GOT3 (cell line): Measurements from ENCODE around the gene FHOD3.

Experiments
- DNase-seq: peaks from one replicate; lab custom pipeline; 2025; ENCODE audit warnings: mixed read lengths; lab: John Stamatoyannopoulos, UW

Gene FHOD3

GRCh38 chr18:36322734-36323133 is 25.2 kb downstream of the FHOD3 start:
- DNase-seq = no peak

- DNase-seq = no peak
Measured at GRCh38 chr18:36323421-36323820, 25.9 kb downstream of the FHOD3 start.

GRCh38 chr18:36325846-36326245 is 28.3 kb downstream of the FHOD3 start:
- DNase-seq = no peak

GRCh38 chr18:36326771-36327170 is 29.3 kb downstream of the FHOD3 start:
- no peak for DNase-seq

- no peak for DNase-seq
Measured at GRCh38 chr18:36327352-36328316, 30.1 kb downstream of the FHOD3 start.

DNA sequence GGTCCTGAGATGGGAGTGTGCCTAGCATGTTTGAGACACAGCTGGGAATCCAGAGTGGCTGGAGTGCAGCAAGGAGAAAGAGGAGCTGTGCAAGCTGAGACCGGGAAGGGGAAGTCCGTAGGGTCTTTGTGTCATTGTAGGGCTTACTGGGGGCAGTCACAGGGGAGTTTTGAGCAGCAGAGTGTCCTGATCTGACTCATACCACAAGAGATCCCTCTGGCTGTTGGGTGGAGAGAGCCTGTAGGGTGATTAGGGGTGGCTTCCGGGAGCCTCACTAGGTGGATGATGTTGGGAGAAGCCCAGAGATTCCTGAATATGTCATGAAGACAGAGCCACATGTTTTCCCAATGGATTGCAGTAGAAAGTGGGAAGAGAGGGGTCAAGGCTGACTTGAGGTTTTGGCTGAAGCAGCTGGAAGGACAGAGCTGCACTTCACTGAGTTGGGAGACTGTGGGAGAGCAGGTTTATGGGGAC is 30.9 kb downstream of the FHOD3 start:
- DNase-seq = no peak

GRCh38 chr18:36328916-36329315 is 31.4 kb downstream of the FHOD3 start:
- no peak for DNase-seq

DNA sequence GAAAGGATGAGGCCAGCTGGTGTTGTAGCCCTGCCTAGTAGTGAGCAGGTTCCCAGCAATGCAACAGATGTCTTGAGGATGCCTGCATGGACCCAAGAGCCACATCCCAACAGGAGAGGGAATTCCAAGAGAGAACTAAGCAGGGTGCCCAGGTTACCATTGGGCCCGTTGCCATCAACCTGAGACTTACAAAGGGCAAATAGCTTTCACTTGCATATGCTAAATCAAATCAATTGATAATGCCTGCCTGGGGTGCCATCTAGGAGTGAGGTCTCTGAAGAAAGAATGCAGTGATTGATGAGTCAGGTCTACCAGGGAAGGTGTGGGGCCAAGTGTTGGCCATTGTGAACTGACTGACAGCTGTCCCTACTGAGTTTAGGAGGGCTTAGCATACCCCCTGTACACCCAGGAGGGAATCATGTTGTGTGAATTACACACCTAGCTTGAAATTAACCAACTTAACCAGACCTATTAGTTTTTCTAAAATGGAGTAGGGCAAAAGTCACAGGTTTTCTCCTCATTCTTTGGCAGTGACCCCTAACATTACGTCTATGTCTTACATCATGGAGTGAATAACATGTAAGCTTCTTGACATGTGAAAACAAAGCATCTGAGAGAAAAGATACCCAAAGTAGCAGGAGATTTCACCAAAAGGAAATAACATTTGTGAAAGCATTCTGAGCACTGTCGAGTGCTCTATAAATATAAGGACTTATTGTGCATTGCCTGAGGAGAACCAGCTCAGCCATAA is 32.3 kb downstream of the FHOD3 start:
- DNase-seq = no peak

DNA sequence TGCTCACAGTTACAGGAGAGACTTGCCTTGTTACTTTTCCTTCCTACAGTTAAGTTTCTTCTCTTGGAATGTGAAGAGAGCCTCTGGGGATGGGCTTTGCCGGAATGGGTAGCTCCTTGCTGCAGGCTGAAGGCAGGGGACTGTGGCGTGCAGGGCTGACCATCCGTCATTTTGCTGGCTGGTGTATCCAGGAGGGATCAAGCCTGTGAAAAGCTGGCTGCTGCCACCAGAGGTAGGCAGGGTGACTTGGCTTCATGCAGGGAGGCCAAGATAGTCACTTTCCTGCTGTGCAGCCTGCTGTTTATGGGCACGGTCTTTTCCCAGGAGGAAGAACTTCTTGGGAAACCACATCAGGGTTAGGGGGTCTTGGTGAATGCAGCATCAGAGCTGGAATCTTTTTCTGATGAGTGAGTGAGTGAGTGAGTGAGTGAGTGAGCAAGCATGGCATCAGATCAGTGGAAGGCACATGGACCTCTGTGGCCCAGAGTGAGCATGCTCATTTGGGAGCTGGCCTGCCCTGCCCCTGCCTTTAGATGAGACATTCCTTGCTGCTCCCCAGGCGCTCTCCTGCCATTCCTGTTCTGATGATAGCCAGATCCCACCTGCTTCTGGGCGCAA is 33.0 kb downstream of the FHOD3 start:
- no peak for DNase-seq

DNA sequence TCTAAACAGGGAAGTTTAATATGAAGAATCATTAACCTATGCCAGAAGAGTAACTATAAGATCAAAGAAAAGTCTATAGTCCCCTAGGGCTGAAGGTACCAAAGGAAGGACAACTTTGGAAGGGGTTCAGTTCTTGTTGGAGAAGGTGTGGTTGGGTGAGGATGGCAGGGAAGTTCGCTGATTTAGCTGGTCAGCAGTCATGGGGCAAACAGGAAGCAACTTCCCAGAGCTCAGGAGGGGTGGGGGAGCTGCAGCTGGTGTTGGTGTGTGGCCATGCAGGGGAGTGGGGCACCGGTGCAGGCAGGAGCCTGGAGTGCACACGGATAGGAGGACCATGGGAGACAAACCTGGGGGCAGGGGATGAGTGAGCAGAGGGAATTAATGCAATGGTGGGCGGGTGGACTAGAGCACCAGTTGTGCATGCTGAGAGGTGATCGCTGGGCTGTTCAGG is 34.0 kb downstream of the FHOD3 start:
- no peak for DNase-seq

DNA sequence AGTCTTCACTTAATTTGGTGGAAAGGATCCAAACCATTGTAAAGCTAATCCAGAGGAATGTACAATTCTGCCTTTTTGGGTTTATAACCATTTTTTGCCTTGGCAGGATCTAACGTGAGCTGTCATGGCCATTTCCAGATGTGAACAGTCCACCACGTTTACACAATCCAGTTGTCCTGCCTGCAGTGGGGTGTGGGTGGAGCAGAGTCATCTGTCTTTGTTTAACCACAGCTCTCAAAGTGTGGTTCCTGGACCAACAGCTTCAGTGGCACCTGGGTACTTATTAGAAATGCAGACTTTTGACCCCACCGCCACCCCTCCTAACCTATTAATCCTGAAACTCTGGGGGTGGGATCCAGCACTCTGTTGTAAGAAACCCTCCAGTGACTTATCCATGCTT is 35.9 kb downstream of the FHOD3 start:
- no peak for DNase-seq

DNA sequence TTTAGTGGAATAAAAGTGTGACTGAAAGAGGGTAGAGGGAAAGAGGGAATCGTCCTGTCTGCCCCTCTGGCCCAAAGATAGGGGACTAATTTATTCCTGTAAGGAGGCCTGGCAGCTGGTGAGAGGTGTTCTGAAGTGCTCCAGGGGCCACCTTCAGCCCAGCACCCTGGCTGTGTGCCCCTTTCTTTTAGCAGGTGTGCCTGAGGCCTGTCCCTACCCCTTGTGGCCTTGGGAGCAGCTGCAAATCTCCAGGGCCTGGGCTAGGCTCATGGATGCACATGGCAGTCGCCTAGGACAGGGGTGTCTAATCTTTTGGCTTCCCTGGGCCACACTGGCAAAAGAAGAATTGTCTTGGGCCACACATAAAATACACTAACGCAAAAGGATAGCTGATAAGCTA is 37.3 kb downstream of the FHOD3 start:
- no peak for DNase-seq

DNA sequence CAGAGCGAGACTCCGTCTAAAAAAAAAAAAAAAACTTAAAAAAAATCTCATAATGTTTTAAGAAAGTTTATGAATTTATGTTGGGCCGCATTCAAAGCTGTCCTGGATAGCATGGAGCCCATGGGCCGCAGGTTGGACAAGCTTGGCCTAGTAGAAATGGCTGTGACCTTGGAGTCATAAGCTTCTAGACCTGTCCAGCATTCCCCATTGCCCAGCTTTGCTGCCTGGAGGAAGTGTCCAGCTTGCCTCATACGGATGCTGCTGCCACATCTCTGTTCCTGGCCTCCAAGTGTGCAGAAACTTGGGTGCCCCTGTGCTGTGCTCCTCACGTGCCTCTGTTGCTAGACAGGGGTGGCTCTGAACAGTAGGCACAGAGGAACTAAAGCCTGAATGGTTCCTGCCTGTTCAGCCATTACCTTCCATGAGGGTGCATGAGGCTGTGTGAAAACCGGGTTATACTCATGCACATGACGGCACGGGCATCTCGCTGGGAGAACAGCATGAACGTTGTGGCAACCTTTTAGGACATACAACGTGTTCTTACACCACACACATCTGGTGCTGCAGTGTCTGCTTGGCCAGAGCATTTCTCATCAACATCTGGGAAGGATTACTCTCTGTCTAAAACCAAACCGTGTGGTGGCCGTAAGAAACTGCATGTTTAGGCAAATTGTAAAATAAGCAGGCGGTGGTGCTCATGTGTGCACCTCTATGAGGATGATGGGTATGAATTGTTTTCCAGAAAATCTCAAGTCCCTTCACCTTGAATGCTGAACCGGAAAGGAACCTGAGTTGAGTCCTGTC is 38.2 kb downstream of the FHOD3 start:
- DNase-seq = no peak

DNA sequence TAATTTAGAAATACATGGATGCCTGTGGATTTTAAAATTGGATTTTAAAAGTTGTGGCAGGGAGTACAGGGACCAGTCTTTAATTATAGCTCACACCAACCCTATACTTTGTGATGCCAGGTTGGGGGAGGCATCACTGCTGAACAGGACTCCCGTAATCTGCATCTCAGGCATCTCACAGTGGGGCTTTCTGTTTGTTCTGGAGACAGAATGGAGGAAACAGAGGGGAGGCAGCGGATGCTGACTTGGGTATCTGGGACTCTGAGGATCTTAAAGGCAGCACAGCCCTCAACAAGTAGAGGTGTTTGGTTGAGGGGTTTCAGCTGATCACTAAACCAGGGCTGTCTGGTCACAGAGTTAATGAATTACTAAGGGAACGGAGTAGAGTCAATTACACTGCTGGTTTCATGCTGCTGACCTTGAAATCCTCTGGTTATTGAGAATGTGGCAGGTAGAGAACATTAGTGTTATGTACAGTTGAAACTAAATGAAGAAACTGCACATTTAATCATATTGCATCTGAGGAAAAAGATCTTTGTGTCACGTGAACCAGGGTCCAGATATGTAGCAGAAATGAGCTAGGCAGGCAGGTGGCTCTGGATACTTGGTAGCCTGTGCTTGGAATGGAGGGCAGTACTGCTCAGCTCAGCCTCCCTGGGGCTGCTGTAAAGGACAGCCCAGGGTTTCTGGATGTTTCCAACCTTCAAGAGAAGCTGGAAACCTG is 40.3 kb downstream of the FHOD3 start:
- DNase-seq = no peak

- no peak for DNase-seq
Measured at GRCh38 chr18:36338403-36338933, 41.0 kb downstream of the FHOD3 start.

- no peak for DNase-seq
Measured at GRCh38 chr18:36340246-36340645, 42.7 kb downstream of the FHOD3 start.

DNA sequence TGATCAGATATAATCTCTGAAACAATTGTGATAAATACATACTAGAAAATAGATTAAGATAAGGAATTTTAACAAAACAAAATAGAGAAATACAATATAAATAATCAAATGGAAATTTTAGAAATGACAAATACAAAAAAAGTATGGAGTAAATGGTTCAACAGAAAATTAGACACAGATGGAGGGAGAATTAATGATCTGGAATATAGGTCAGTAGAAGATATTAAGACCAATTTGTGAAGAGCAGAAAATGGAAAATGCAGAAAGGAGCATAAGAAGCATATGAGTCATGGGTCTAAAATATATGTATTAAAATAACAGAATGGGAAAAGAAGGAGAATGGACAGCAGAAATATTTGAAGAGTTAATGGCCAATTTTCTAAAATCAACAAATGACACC is 44.4 kb downstream of the FHOD3 start:
- no peak for DNase-seq

- DNase-seq = no peak
Measured at GRCh38 chr18:36348331-36348730, 50.8 kb downstream of the FHOD3 start.

DNA sequence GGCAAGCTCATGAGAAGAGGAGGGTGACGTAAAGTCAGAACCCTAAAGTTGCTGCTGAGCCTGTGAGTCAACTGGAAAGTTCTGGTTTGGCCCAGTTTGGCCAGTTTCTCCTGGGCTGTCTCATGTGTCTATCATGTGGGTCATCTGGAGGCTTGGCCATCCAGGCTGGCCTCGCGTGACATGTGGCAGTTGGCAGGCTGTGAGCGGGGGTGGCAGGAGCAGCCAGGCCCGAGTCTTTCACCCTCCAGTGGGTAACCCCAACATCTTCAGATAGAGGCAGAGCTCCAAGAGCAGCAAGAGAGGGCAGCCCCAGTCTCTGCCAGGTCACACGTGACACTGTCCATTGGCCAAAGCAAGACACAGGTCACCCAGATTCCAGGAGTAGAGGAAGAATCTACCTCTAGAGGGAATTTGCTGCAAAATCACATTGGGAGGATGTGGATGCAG is 51.5 kb downstream of the FHOD3 start:
- no peak for DNase-seq

DNA sequence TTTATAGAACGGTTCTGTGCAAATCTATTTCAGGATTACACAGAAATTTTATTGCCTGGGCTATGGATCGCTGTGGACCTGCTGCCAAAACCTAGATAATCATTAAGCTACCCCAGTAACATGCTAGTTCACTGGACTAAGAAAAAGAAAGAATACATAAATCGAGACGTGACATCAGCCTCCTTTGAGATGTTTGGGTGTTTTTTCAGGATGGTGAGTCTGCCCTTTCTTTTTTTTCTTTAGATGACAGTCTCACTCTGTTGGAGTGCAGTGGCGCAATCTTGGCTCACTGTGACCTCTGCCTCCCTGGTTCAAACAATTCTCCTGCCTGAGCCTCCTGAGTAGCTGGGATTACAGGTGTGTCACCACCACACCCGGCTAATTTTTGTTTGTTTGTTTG is 52.0 kb downstream of the FHOD3 start:
- DNase-seq = no peak

GRCh38 chr18:36350251-36350651 is 52.7 kb downstream of the FHOD3 start:
- DNase-seq = no peak
